Measurements from ENCODE around the gene EEF1AKMT1. TPM values are rescaled to one million over a fixed set of nuclear protein-coding genes. Genes with fewer than 3 reads are reported as not detected.

EEF1AKMT1 gene
- polyA plus RNA-seq, 3 donors from 2014 or later: 8.1 to 14.3 (median 10.8) TPM

- H3K4me3 Mint-ChIP-seq: no peak overlapping the region
- no peak for DNase-seq
- H3K27me3 Mint-ChIP-seq (ENCODE audit: low read depth in 3 of 3): peaks cover 0 to 3% (median 2%) of the 10 kb centered on the region in 3 donors
- peaks cover 13 to 42% (median 19%) of the 10 kb centered on the region in 3 donors for H3K36me3 Mint-ChIP-seq
- peaks cover 7 to 10% of the 10 kb centered on the region in 2 donors for H3K4me1 Mint-ChIP-seq
- H3K9me3 Mint-ChIP-seq: no peaks in the 10 kb centered on the region
- H3K27ac Mint-ChIP-seq: no peak overlapping the region
These were observed 24.3 kb upstream of the EEF1AKMT1 start for GRCh38 chr13:20798027-20798426.

DNA sequence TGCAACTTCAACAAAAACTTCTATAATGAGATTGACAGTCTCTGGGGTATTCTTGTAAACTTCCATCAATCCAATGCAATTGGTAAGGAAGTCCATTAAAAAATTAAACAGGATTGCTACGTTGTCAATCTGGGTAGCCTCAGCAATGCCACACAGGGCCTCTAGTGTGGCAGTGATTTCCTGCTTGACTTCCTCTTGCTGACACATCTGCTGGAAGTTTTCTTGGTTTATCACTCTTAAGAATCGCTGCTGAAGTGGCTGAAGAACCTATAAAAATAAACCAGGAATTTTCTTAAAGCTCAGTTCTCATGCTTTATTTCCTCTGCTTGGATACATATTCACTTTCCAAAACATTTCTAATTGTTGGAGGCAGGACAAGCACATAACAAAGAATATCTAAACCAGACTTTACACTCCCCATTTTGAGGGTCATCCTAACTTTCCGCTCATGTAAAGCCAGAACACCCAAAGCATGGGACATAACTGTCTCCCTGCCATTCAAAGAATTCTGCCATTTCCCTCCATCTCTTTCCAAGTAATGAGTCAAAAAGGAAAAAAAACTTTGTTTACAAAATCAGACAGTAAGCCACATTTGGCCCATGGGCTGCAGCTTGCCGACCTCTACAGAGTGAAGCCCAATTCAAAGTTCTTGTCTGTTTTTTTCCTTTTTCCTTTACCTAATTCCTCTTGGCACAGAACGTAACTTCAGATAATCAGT is 23.2 kb upstream of the EEF1AKMT1 start:
- Mint-ChIP-seq H3K27me3 (ENCODE audit: low read depth in 3 of 3) (peaks cover 0 to 3% (median 2%) of the 10 kb centered on the region in 3 donors), H3K27ac (peak overlapping the region in 3 of 6 donors; percentile 17 to 26 (median 21)), H3K4me1 (peaks cover 7 to 10% of the 10 kb centered on the region in 2 donors), H3K36me3 (peaks cover 13 to 42% (median 20%) of the 10 kb centered on the region in 3 donors), H3K4me3 (no peak overlapping the region), H3K9me3 (no peaks in the 10 kb centered on the region)
- no peak for DNase-seq

GRCh38 chr13:20789665-20790064 is 15.9 kb upstream of the EEF1AKMT1 start:
- H3K9me3 Mint-ChIP-seq: no peaks in the 10 kb centered on the region
- peaks cover 19 to 42% (median 21%) of the 10 kb centered on the region in 3 donors for H3K36me3 Mint-ChIP-seq
- DNase-seq: no peak
- H3K27ac Mint-ChIP-seq: no peak overlapping the region
- peaks cover 0 to 2% (median 0%) of the 10 kb centered on the region in 3 donors for H3K27me3 Mint-ChIP-seq (ENCODE audit: low read depth in 3 of 3)
- no peaks in the 10 kb centered on the region for H3K4me1 Mint-ChIP-seq
- H3K4me3 Mint-ChIP-seq: no peak overlapping the region

- H3K9me3 Mint-ChIP-seq: no peaks in the 10 kb centered on the region
- peaks cover 19 to 47% (median 23%) of the 10 kb centered on the region in 3 donors for H3K36me3 Mint-ChIP-seq
- no peak for DNase-seq
- H3K27ac Mint-ChIP-seq: no peak overlapping the region
- H3K4me1 Mint-ChIP-seq: no peaks in the 10 kb centered on the region
- no peak overlapping the region for H3K4me3 Mint-ChIP-seq
- no peaks in the 10 kb centered on the region for H3K27me3 Mint-ChIP-seq (ENCODE audit: low read depth in 3 of 3)
These were observed 14.6 kb upstream of the EEF1AKMT1 start for GRCh38 chr13:20788312-20788711.

GRCh38 chr13:20787180-20787579 is 13.4 kb upstream of the EEF1AKMT1 start:
- Mint-ChIP-seq H3K27me3 (ENCODE audit: low read depth in 3 of 3) (no peaks in the 10 kb centered on the region), H3K4me3 (no peak overlapping the region), H3K4me1 (no peaks in the 10 kb centered on the region), H3K9me3 (no peaks in the 10 kb centered on the region), H3K36me3 (peaks cover 19 to 55% (median 20%) of the 10 kb centered on the region in 3 donors), H3K27ac (peak overlapping the region in 1 of 6 donors; percentile 31)
- DNase-seq: no peak

DNA sequence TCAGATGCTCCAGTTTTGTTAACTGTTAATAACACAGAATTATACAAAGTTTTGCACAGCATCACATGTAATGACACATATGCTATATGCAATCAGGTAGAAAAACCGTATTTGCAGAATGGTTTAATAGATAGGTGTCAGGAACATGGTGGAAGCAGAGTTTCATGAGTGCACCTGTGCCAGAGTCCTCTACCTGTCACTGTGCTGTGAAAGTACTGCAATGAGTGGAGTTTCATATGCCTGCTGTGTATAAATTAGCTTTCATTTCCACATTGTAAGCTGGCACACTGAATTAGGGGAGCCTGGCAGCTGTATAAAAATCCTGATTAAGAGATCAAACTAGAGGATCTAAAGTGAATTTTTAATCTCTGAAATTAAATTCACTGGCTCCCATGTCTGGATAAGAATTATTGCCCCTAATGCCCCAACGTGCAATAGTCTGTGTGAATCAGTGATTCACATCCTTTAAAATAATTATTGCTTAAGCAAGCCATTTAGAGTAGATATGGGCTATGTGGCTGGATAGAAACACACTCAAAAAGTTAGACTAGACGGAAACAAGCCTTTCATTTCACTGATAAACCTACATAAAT is 8.5 kb upstream of the EEF1AKMT1 start:
- Mint-ChIP-seq H3K27me3 (ENCODE audit: low read depth in 3 of 3) (no peaks in the 10 kb centered on the region), H3K9me3 (no peaks in the 10 kb centered on the region), H3K4me3 (no peak overlapping the region), H3K27ac (no peak overlapping the region), H3K4me1 (no peaks in the 10 kb centered on the region), H3K36me3 (peaks cover 7 to 32% (median 15%) of the 10 kb centered on the region in 3 donors)
- no peak for DNase-seq

GRCh38 chr13:20780317-20780716 is 6.6 kb upstream of the EEF1AKMT1 start:
- Mint-ChIP-seq H3K4me3 (no peak overlapping the region), H3K27me3 (ENCODE audit: low read depth in 3 of 3) (no peaks in the 10 kb centered on the region), H3K9me3 (no peaks in the 10 kb centered on the region), H3K4me1 (no peaks in the 10 kb centered on the region), H3K36me3 (peaks cover 7 to 20% (median 15%) of the 10 kb centered on the region in 3 donors), H3K27ac (peak overlapping the region in 1 of 6 donors; percentile 25)
- no peak for DNase-seq

DNA sequence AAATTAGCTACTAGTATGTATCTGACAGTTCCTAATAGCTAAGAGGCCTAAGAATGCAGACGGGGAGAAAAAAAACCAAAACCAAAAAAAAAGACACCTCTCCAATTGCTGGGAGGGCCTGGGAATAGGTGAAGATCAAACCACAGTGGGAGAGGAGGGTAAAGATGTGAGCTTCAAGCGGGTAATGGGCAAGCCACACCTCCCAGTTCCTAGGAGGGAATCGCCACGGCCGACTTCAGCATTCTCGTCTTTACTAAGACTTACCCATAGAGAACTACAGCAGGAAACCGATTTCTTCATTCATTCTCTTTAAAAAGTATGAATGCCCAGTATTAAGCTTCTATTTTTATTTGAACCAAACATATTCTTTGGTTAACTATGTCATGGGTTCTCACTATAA is 5.6 kb upstream of the EEF1AKMT1 start:
- no peak overlapping the region for H3K4me3 Mint-ChIP-seq
- H3K27me3 Mint-ChIP-seq (ENCODE audit: low read depth in 3 of 3): no peaks in the 10 kb centered on the region
- no peak overlapping the region for H3K27ac Mint-ChIP-seq

DNA sequence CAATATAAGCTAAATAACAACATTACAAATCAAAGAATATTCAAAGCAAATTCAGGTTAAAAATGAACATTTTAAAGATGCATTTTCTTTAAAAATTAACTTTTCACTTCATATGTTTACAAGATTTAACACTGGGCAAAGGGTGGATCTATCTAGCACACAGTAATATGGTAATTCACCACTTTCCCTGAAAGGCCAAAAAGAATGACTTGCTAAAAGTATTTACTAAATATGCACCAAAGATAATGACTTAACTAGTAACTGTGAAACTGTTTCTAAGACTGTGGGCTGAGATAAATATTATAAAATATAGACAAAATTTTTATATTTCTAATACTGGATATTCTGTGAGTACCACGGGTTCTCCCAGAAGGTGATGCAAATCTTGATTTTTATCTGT is 4.5 kb upstream of the EEF1AKMT1 start:
- H3K36me3 Mint-ChIP-seq: peaks cover 0 to 9% (median 5%) of the 10 kb centered on the region in 3 donors
- H3K27me3 Mint-ChIP-seq (ENCODE audit: low read depth in 3 of 3): peaks cover 3 to 8% (median 7%) of the 10 kb centered on the region in 3 donors
- no peak overlapping the region for H3K27ac Mint-ChIP-seq
- H3K4me1 Mint-ChIP-seq: peaks cover 9% of the 10 kb centered on the region in 2 donors
- DNase-seq: no peak
- H3K9me3 Mint-ChIP-seq: no peaks in the 10 kb centered on the region
- no peak overlapping the region for H3K4me3 Mint-ChIP-seq

More for the DNA sequence above, 5.6 kb upstream of the EEF1AKMT1 start:
- DNase-seq: no peak
- Mint-ChIP-seq H3K9me3 (no peaks in the 10 kb centered on the region), H3K4me1 (peaks cover 0 to 5% of the 10 kb centered on the region in 2 donors), H3K36me3 (peaks cover 7 to 19% (median 14%) of the 10 kb centered on the region in 3 donors)

- Mint-ChIP-seq H3K4me1 (peaks cover 21 to 22% of the 10 kb centered on the region in 2 donors), H3K27me3 (ENCODE audit: low read depth in 3 of 3) (peaks cover 3 to 14% (median 11%) of the 10 kb centered on the region in 3 donors), H3K27ac (no peak overlapping the region), H3K36me3 (peaks cover 0 to 5% (median 0%) of the 10 kb centered on the region in 3 donors), H3K9me3 (no peaks in the 10 kb centered on the region), H3K4me3 (no peak overlapping the region)
- no peak for DNase-seq
These were observed 3.0 kb upstream of the EEF1AKMT1 start for GRCh38 chr13:20776751-20777150.

DNA sequence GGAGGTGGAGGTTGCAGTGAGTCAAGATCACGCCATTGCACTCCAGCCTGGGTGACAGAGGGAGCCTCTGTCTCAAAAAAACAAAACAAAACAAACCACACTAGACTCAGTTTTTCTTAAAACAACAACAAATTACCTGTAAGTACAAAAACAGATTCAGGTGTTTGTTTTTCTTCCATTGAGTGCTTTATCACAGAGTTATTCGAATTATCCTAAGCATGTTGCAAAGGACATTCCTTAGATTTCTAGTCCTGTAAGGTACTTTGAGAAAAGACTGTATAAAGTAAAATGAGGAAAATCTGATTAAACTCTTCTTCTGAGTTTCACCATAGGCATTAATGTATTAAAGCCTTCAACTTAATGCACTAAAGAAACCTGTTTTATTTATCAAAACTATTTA is 2.2 kb upstream of the EEF1AKMT1 start:
- DNase-seq: no peak
- peaks cover 3 to 16% (median 11%) of the 10 kb centered on the region in 3 donors for H3K27me3 Mint-ChIP-seq (ENCODE audit: low read depth in 3 of 3)
- no peak overlapping the region for H3K27ac Mint-ChIP-seq
- H3K4me3 Mint-ChIP-seq: no peak overlapping the region
- no peaks in the 10 kb centered on the region for H3K9me3 Mint-ChIP-seq
- H3K36me3 Mint-ChIP-seq: peaks cover 0 to 3% (median under 1%) of the 10 kb centered on the region in 3 donors
- peaks cover 23 to 28% of the 10 kb centered on the region in 2 donors for H3K4me1 Mint-ChIP-seq

DNA sequence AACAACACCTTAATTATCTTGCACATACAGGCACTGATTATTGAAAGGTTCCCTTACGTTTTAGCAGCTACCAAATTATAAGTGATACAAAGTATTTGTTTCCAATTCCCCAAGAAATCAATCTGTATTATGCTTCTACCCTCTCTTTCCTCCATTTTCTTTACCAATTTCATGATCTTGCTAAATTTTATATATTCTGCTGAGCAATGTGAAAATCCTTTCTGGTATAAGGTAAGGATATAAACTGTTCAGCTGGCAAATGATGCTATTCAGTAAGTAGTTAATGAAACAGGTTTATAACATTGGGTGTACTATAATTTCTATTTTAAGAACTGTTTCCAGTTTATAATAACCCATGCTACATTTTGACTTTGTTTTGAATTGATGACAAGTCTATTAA is 985 bp upstream of the EEF1AKMT1 start:
- Mint-ChIP-seq H3K9me3 (peaks cover 0 to 4% (median 0%) of the 10 kb centered on the region in 6 donors), H3K4me3 (peak overlapping the region; percentile 51 to 99 (median 90)), H3K27me3 (ENCODE audit: low read depth in 3 of 3) (peaks cover 3 to 16% (median 11%) of the 10 kb centered on the region in 3 donors), H3K4me1 (peaks cover 23 to 28% of the 10 kb centered on the region in 2 donors), H3K36me3 (peaks cover 7 to 10% (median 8%) of the 10 kb centered on the region in 3 donors), H3K27ac (peak overlapping the region; percentile 58 to 94 (median 76))
- DNase-seq: no peak

GRCh38 chr13:20772401-20773131 is 1.2 kb downstream of the EEF1AKMT1 start:
- H3K4me3 Mint-ChIP-seq: peak overlapping the region; percentile 90 to 99 (median 94)
- peaks cover 23 to 28% of the 10 kb centered on the region in 2 donors for H3K4me1 Mint-ChIP-seq
- peaks cover 0 to 19% (median 9%) of the 10 kb centered on the region in 6 donors for H3K9me3 Mint-ChIP-seq
- peaks cover 3 to 16% (median 13%) of the 10 kb centered on the region in 3 donors for H3K27me3 Mint-ChIP-seq (ENCODE audit: low read depth in 3 of 3)
- DNase-seq: no peak
- H3K27ac Mint-ChIP-seq: peak overlapping the region; percentile 94 to 100 (median 99)
- peaks cover 26 to 28% (median 28%) of the 10 kb centered on the region in 3 donors for H3K36me3 Mint-ChIP-seq

Data from immature natural killer cell (primary cell).